Measurements from ENCODE around the gene SNRPA.

Gene SNRPA

GRCh38 chr19:40750874-40751537 is at the start of gene SNRPA:
SNRPA (plus strand) TSS chr19:40751203; CDS start chr19:40751409, 206 bp downstream.
- peak; percentile 96 for DNase-seq

GRCh38 chr19:40701758-40702157 is 49.2 kb upstream of the SNRPA start:
- no peak for DNase-seq

GRCh38 chr19:40702337-40703012 is 48.5 kb upstream of the SNRPA start:
- DNase-seq: no peak

DNA sequence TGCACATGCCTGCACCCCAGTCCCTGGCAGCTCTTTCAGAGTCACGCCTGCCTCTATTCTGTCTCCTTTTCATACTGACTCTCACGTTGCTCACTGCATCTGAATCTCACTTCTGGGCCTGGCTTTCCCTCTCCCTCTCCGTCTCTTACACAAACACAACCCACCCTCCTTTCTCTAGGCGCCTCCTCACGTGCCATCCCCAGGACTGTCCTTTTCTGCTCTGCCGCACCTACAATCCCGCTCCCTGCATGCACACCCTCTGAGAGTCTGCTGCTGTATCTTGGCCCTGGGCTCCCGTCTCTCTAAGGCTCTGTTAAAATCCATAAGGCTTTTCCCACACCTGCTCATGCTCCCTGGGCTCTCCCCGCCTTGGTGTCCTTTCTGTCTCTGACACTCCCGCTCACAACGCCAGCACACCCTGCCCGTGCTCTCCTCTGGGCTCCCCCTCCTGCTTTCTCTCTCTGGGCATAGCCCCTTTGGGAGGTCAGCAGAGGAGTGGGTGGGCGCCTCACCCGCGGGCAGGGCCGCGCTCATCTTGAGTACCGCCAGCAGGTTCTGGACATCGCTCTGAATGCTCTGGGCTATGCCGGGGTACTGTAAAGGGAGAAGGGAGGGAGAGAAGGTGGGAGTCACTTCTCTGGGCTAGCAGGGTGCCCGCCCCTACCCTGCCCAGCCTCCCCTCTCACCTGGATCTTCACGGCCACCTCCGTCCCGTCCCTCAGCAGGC is 47.8 kb upstream of the SNRPA start:
- no peak for DNase-seq

- no peak for DNase-seq
Observed at GRCh38 chr19:40704491-40705361, 46.3 kb upstream of the SNRPA start.

DNA sequence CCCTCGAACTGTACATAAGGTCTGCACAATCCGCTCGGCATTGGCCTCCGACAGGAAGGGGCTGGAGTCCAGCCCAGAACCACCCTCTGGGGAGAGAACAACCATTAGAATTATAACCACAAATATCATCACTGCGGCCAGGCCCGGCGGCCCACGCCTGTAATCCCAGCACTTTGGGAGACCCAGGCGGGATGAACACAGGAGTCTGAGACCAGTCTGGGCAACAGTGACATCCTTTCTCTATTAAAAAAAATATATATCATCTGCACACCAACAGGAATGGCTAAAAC is 45.7 kb upstream of the SNRPA start:
- DNase-seq: no peak

- no peak for DNase-seq
Observed at GRCh38 chr19:40705950-40706619, 44.9 kb upstream of the SNRPA start.

- DNase-seq: no peak
Observed at GRCh38 chr19:40707615-40708014, 43.4 kb upstream of the SNRPA start.

- DNase-seq: no peak
Observed at GRCh38 chr19:40709817-40710216, 41.2 kb upstream of the SNRPA start.

DNA sequence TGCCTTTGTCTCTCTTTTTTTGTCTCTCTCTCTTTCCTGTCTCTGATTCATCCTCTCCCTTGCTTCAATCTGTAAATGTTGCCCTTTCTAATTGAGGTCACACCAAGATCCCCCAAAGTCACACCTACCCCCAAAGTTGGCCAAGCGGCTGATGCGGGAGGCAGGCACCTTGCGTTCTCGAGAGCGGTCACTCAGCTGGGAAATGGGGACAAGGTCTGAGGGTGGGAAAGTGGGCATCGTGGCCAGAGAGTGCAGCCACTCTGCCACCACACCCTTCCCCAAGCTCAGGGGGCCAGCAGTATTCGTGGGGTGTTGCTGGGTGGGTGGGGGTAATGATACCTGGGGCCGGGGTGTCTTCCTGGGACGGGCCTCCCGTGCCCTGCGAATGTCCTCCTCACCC is 37.1 kb upstream of the SNRPA start:
- no peak for DNase-seq

- peak; percentile 88 for DNase-seq
Observed at GRCh38 chr19:40714441-40715299, 36.3 kb upstream of the SNRPA start.

GRCh38 chr19:40716031-40716481 is 34.9 kb upstream of the SNRPA start:
- DNase-seq: no peak

GRCh38 chr19:40716482-40717324 is 34.3 kb upstream of the SNRPA start, which contains the start of the genes COQ8B and ITPKC:
COQ8B (minus strand) TSS chr19:40716886; CDS start chr19:40714632, 2,254 bp downstream.
ITPKC (plus strand) TSS chr19:40717112; CDS start chr19:40717136, 24 bp downstream.
- DNase-seq: peak; percentile 90

GRCh38 chr19:40717325-40717879 is 33.6 kb upstream of the SNRPA start:
- no peak for DNase-seq

DNA sequence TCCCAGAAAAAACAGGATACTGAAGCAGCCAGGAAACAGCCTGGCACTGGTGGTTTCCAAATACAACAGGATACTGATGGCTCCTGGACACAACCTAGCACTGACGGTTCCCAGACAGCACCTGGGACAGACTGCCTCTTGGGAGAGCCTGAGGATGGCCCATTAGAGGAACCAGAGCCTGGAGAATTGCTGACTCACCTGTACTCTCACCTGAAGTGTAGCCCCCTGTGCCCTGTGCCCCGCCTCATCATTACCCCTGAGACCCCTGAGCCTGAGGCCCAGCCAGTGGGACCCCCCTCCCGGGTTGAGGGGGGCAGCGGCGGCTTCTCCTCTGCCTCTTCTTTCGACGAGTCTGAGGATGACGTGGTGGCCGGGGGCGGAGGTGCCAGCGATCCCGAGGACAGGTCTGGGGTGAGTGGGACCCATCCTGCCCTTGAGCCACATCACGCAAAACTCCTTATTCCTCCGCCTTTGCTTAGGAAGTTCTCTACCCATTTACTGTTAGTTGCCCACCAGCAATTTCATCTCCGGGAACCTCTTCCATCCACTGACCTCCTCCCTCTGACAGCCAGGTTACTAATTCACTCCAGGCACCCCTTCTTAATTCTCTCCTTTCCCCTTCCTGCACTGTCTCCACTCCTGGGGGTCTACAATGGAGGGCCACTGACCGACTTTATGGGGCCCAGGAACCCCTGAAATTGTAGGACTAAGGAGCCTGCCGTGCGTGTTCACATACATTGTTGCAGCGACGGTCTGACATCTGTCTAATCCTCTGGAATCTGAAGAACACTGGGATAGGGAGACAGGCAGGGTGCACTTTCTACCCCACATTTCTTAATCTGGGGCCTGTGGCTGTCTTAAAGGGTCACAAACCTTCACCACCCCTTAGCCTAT is 32.9 kb upstream of the SNRPA start:
- peak; percentile 10 for DNase-seq

DNA sequence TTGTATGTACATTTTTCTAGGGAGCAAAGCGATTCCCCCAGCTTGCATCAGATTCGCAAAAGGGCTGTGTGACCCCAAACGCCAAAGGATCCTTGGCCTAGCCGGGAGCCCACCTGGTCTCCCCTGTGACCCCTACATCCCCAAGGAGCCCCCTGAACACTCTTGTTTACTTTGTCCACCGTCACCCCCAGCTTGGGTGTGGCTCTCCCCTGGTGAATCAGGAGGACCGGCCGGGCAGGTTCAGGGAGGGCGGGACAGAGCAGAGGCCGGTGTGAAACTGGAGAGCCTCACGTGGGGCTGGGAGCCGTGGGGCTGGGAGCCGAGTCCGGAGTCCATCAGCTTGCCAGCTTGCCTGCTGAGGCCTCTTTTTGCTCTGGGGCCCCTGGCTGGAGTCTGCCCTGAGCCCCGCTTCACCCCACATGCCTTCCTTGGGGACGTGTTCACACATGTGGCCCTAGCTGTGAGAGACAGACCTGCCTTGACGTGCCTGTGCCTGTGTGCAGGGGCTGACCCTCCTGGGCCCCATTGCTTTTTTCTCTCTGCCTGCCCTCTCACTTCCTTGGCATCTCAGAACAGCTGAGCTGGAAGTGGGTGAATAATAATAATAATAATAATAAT is 32.1 kb upstream of the SNRPA start:
- peak; percentile 56 for DNase-seq

DNA sequence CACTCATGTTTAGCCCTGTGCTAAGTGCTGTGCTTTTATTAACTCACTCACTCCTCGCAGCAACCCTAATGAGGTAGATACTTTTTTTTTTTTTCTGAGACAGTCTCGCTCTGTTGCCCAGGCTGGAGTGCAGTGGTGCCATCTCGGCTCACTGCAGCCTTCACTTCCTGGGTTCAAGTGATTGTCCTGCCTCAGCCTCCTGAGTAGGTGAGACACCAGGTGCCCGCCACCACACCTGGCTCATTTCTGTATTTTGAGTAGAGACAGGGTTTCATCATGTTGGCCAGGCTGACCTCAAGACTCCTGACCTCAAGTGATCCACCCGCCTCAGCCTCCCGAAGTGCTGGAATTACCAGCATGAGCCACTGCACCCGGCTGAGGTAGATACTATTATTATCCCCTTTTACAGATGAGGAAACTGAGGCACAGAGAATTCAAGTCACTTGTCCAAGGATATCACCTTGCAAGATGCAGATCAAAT is 31.5 kb upstream of the SNRPA start:
- DNase-seq: no peak

DNA sequence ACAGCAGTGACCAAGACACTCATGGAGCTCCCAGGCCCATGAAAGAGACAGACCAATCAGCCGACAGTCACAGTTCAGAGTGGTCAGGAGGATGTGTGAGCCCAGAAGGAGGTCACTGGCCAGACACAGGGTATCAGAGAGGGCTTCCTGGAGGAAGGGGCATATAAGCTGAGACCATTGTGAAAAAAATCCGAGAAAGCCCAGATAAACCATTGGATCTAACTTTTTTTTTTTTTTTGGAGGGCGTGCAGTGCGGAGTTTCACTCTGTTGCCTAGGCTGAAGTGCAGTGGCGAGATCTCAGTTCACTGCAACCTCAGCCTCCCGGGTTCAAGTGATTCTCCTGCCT is 29.9 kb upstream of the SNRPA start:
- no peak for DNase-seq
